HTR-8/SVneo (cell line): Measurements from ENCODE around the gene OR5H2.
"Not testable (repeated sequence)": the region's sequence is repeated elsewhere in the genome, so short reads cannot be mapped to it uniquely, and the experiment has no call there.

ENCODE experiments used
- DNase-seq: peaks from one replicate; pipeline ENCODE4 v3.0.0; 2011; ENCODE audit warnings: low spot score, mixed read lengths; ENCODE audit not compliant: insufficient read length
- FAIRE-seq: peaks from 2 replicates; lab custom pipeline; 2011; peaks lifted over from hg19 to GRCh38; lab: Jason Lieb, UNC

The OR5H2 gene

DNA sequence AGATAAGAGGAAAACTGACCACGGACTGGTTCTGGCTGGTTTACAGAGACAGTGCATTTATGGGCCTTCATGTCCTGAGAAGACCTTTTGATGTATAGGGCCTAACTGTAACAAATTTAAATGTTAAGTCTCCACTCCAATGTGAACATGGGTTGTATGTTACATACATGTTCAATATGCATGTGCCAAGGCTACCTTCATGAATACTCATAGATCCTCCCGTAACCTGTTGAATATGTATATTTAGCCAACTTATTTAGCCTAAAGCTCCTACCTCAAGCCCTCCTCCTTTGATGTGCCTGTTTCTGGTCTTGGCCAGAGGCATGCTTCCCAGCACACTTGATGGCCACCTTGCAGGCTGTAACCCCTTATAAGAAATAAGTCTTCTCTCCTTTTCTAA lies at the start of gene OR5H2:
OR5H2 (plus strand) TSS at position 301 of the 400 bp plus-strand sequence. CDS start 398 bp downstream, outside the sequence.
- no peak for FAIRE-seq
- DNase-seq, result no peak

DNA sequence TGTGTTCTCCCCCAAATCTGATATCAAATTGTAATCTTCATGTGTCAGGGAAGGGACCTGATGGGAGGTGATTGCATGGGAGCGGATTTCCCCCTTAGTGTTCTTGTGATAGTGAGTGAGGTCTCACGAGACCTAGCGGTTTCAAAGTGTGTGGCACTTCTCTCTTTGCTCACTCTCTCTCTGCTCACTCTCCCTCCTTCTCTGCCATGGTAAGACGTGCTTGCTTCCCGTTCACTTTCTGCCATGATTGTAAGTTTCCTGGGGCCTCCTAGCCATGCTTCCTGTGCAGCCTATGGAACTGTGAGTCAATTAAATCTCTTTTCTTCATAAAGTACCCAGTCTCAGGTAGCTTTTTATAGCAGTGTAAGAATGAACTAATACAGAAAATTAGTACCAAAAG lies 48.8 kb upstream of the OR5H2 start:
- no peak for FAIRE-seq

DNA sequence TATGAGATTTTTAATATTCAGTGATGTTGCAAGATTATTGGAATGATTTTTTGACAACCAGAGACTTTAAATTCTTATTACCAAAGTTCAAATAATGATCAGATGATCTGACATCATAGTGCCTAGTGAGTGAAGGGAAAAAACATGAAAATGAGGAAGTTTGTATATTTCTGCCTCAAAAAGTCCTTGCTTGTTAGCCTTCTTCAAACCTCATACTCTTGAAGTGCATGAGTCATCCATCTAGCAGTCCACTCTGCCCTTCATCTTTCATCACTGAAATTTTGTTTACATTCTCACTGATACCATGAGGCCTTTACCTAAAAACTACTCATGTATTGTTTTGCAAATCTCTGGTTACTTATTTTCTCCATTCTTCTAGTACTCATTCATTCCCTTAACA lies 42.2 kb upstream of the OR5H2 start:
- FAIRE-seq (no peak), DNase-seq (no peak)

More for the DNA sequence above, 48.8 kb upstream of the OR5H2 start:
- no peak for DNase-seq

DNA sequence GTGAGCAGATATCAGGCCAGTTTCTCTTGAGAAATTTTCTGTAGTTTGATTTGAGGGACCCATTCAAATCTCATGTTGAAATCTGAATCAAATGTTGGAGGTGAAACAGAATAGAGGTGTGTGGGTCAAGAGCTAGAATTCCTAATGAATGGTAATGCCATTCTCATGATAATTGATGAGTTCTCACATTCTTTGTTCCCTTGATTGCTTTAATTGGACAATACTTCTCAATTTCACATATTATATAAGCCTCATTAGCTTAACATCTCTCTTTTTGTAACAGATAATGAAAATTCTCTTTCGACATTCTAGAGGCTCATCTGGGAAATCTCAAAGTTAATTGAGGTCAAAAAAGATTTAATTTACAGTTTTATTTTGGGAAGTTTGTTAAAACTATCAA lies 40.1 kb upstream of the OR5H2 start:
- FAIRE-seq (no peak), DNase-seq (no peak)

DNA sequence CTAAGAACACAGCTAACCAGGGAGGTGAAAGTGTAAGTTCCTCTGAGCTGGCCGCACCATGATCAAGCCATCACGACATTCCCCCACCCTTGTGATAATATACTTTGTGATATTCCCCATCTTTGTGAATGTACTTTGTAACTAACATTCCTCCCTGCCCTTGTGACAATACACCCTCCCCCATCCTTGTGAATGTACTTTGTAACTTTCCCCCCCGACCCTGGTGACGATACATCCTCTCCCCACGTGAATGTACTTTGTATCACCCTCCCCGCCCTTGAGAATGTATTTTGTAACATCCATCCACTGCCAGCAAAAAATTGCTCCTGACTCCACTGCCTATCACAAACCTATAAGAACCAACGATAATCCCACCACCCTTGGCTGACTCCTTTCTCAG lies 38.5 kb upstream of the OR5H2 start:
- DNase-seq, result no peak
- FAIRE-seq, result no peak

DNA sequence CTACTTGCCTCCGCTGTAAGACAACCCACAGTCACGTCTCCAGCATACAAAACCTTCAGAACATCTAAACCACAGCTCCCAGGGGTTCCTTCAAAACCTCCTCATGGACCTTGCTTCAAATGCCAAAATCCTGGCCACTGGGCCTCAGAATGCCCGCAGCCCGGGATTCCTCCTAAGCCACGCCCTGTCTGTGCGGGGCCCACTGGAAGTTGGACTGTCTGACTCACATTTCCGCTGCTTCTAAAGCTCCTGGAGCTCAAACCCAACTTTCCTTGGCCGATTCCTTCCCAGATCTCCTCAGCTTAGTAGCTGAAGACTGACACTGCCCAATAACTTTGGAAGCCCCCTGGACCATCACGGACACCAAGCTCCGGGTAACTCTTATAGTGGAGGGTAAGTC lies 36.2 kb upstream of the OR5H2 start:
- DNase-seq, result no peak
- no peak for FAIRE-seq

DNA sequence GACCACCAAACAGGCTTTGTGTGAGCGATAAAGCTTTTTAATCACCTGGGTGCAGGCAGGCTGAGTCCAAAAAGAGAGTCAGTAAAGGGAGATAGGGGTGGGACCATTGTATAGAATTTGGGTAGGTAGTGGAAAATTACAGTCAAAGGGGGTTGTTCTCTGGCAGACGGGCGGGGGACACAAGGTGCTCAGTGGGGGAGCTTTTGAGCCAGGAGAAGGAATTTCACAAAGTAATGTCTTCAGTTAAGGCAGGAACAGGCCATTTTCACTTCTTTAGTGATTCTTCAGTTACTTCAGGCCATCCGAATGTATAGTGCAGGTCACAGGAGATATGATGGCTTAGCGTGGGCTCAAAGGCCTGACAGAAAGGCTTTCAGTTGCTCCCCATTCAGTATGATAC lies 26.3 kb upstream of the OR5H2 start:
- FAIRE-seq, result not testable (repeated sequence)

DNA sequence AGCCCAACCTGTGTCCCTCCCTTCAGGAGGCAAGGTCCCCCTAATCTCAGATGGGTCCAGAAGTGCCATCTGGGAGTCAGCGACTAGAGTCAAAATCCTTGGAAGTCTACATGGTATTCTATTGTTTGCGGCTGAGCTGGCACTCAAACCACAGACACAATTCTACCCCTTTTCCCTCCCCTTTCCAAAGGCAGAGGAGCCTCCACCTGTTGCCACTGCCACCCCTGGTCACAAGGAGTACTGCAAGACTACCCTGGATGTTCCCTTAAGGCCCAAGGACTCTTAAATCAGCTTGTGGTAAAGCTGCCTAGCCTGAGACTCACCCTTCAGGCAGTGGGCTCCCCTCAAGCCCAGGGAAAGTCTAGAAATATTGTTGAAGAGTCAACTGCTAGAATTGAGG lies 22.6 kb upstream of the OR5H2 start:
- FAIRE-seq (no peak), DNase-seq (no peak)

More for the DNA sequence above, 26.3 kb upstream of the OR5H2 start:
- not testable (repeated sequence) for DNase-seq

DNA sequence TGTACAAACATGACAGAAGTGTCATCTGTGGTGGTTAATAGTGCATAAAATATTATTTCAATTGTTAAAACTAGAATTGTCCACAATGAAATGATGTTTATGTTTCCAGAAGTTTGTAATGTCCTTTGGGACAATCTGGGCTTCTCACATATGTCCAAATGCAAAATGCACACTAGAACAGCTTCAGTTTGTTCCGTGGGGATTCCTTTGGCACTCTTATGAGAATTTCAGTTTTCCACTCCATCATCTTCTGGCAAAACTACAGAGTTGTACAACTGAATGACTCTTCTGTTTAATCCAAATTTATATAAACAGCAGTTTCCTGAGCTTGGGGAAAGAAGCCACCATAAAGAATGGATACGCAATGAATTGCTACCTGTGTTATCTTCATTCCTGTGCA lies 20.3 kb upstream of the OR5H2 start:
- no peak for DNase-seq
- no peak for FAIRE-seq

DNA sequence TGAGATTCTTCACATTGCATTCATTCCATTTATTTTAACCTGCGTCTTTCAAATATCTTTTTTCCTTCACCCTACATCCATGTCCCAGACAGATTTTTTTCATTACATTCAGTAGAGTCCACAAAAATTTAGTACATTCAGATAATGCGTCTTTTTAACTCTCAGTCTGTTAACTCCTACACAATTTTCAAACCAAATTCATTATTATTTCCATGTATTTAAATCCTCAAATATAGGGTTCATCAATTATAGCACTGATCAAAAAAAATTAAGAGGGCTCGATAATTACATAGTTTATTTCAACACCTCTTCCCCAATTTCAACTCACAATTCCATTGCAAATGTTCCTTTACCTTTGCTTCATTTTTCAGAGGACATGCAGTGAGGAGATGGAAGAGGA lies 18.4 kb upstream of the OR5H2 start, which contains the start of gene OR5H6:
OR5H6 (plus strand) TSS at position 301 of the 400 bp plus-strand sequence; CDS start at position 390, 89 bp downstream.
- FAIRE-seq (no peak), DNase-seq (no peak)

DNA sequence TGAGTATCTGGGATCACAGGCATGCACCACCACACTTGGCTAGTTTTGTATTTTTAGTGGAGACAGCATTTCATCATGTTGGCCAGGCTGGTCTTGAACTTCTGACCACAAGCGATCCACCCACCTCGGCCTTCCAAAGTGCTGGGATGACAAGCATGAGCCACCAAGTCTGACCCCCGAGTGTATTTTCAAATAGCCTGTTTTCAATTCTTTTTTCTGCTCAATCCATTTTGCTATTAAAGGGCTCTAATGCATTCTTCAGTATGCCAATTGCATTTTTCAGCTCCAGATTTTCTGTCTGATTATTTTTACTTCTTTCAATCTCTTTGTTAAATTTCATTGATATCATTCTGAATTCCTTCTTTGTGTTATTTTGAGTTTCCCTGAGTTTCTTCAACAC lies 12.5 kb upstream of the OR5H2 start:
- no peak for FAIRE-seq
- no peak for DNase-seq

DNA sequence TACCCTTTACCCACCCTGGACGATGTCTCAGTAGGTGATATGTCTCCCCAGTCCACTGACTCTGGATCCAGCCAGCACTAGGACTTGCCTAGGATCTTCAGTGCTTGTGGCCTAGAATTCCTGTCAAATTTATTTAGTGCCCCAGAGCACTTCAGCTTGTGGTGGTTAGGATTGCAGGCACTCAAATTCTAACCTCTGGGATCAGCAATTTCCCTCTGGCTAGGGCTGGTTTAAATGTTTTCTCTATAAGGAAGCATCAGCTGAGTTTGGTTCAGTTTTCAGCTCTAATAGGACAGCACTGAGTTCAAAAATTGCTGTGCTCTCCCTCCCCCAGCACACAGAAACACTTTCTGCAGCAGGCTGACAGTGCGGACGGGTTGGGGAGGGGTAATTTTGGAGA lies 10.2 kb upstream of the OR5H2 start:
- no peak for FAIRE-seq
- DNase-seq, result no peak

DNA sequence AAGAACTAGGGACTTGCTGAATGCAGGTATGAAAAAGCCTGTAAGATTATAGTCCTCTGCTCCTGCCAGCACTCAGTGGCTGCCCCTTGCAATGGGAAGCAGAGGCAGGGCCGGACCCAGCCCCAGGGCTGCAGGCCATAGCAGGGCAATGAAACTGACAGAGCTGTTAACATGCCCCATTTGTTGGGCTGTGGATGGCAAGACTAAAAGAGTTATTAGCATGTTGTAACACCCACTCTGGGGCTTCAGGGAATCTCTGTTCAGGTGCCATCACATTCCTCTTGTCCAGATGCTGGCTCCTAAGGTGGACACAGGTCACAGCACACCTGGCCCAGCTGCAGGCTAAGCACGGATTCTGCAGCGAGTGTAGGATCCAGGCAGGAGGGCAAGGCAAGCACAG lies 7.4 kb upstream of the OR5H2 start:
- FAIRE-seq (no peak), DNase-seq (no peak)

DNA sequence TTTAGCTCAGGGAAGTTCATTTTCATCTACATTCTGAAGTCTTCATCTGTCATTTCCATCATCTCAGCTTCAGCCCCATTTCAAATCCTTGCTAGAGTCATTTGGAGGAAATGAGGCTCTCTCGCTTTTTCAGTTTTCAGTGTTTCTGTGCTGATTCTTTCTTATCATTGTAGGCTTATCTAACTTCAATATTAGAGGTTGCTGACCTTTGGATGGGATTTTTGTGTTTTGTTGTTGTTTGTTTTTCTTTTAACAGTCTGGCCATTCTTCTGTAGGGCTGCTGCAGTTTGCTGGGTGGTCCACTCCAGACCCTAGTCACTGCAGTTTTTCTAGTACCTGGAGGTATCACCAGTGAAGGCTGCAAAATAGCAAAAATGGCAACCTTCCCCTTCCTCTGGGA lies 8.6 kb downstream of the OR5H2 start:
- DNase-seq, result no peak
- FAIRE-seq, result no peak

DNA sequence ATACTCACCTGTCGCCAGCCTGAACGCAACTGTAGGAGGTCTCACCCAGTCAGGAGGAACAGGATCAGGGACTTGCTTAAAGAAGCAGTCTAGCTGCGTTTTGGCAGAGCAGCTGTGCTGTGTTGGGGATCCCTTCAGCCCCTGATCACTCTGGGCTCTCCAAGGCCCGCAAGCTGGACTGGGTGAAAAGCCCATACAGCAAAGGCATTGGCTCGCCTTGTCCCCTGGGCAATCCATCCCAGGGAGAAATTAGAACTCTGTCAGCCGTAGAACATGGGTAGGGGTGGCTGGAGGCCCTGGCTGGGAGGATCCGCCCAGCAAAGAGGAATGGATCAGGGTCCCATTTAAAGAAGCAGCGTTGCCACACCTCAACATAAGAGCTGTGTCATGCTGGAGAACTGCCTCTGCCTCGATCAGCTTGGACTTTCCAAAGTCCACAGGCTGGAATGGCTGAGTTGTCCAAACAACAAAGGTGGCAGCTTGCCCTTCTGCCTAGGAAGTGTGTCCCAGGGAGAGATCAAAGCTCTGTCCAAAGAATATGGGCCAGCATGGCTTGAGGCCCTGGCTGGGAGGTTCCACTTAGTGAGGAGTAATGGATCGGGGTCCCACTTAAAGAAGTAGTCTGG lies 9.1 kb downstream of the OR5H2 start:
- DNase-seq, result no peak
- FAIRE-seq, result no peak

DNA sequence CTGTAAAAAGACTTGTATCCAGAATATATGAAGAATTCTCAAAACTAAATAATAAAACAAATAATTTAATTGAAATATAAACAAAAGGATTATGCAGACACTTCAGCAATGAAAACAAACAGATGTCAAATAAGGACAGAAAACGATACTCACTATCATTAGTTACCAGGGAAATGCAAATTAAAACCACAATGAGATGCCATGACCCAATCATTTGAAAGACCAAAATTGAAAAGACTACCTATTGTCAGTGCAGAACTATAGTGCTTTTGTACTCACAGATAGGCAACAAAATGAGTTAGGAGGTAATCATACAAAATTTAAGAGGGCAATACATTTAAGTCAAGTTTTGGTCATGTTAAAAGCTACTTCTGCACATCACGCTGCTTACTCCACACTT lies 39.8 kb downstream of the OR5H2 start:
- FAIRE-seq (no peak), DNase-seq (no peak)

DNA sequence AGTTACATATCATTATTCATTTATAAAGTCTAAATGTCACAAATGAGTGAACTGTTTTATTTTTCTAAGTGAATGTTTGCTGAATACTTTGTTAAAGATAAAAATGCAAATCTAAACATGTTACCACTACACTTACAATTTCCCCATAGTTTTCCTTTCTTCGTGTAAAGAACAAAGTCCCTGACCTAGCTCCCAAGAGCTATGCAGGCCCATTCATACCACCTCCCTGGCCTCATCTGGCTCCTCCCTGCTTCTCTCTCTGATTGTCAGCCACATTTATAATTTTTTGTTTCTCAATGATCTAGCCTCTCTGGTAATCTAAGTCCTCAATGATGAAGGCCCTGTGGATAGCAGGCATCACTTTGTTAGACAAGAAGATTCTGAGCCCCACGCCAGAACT lies 40.4 kb downstream of the OR5H2 start:
- DNase-seq (no peak), FAIRE-seq (no peak)

DNA sequence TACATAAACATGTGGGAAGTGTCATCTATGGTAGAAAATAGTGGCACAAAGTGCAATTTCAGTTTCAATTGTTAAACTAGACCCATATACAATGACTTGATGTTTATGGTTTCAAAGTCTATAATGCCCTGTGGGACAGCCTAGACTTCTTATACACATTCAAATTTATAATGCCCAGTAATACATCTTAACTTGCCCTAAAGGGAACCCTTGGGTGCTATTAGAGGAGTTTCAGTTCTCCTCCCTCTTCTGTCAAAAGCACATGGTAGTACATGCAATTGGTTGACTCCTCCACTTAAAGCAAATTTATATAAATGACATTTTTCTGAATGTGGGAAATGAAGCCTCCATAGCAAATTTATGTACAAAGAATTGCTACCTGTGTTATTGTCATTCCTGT lies 41.1 kb downstream of the OR5H2 start:
- no peak for DNase-seq
- FAIRE-seq, result no peak

DNA sequence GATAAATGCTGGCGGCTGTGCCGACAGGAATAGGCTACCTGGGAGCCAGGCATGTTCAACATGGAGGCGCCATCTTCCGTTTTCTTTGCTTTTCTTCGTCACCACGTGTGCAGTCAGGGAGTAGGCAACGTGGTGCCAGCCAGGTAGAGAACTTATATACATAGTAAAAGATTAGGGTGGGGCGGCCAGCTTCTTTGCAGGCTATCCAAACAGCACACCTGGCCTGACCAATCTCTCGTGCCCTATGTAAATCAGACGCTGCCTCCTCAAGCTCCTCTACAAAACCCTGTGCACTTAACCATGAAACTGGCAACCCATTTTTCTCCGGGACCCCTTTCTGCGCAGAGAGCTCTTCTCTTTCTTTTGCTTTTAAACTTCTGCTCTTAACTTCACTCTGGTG lies 42.8 kb downstream of the OR5H2 start:
- DNase-seq, result no peak
- FAIRE-seq, result no peak

DNA sequence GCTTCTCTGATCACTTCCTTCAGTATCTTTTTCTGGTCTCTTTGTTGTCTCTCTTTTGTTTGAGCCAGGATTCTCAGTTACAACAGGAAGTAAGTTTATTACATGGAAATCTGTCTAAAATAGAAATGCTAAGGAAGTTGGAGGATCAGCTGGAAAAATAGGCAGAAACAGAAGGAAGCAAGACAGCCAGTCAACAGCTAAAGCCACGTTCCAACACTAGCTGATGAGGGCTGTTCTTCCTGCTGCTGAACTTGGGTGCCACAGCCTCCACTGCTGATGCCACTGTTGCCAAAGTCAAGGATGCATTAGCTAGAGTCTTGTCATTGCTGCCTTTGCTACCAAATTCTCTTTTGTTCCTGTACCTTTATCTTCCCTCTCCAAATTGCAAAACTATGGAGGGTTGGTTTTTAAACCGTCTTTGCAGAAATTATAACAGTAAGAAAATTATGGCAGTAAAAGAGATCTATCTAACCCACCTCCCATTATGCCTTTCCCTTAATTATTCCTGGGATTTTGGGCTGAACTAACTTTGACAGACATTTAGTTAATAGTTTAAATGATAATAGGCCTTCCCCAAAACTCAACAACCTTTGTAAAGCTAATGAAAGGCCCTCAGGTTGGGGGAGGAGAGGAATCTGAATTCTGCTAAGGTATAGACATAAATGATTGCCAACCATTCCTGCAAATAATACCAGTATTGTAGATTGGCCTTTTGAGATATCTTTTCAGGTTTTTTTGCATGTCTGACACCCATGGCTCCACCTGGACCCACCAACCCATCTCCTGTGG lies 44.0 kb downstream of the OR5H2 start:
- DNase-seq (no peak), FAIRE-seq (no peak)

DNA sequence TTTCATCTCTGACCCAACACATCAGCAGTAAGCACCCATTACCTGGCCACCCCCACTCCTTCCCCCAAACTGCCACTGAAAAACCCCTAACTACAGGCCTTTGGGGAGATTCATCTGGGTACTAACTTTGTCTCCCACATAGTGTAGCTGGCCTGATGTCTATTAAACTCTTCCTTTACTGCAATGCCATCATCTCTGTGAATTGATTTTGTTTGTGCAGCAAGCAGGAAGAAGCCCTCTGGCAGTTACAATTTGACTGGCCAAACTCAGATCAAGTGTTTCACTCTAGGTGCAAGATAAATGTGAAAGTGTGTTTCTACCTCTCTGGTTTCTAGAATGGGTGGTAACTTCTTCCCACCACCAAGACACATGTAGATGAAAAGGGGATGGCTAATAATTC lies 44.6 kb downstream of the OR5H2 start:
- no peak for DNase-seq
- no peak for FAIRE-seq

DNA sequence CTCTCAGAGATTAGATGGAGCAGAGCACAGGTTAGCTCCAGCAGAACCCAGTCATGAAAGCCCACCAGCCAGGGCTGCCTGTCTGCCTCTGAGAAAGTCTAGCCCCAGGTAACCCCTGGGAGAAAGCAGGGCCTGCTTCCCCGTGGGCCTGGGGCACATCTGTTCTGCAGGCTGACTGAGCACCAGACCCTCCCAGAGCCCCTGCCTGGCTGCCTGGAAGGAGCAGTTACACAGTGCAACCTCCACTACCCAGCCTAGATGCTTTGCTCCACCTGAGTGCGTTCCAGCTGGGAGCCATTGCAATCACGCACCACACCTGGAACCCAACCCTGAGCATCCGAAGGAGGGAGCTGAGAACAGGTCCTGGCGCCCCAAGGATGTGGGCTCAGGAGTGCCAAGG lies 46.6 kb downstream of the OR5H2 start:
- no peak for DNase-seq
- FAIRE-seq, result no peak
